CD1c-positive myeloid dendritic cell (primary cell): ENCODE results near the gene RYR2.
"Not testable (repeated sequence)": the region's sequence is repeated elsewhere in the genome, so short reads cannot be mapped to it uniquely, and the experiment has no call there.

Experiments
- DNase-seq: peaks from one replicate; pipeline ENCODE4 v3.0.0-alpha.2; 2016; ENCODE audit errors: extremely low spot score

Gene RYR2

DNA sequence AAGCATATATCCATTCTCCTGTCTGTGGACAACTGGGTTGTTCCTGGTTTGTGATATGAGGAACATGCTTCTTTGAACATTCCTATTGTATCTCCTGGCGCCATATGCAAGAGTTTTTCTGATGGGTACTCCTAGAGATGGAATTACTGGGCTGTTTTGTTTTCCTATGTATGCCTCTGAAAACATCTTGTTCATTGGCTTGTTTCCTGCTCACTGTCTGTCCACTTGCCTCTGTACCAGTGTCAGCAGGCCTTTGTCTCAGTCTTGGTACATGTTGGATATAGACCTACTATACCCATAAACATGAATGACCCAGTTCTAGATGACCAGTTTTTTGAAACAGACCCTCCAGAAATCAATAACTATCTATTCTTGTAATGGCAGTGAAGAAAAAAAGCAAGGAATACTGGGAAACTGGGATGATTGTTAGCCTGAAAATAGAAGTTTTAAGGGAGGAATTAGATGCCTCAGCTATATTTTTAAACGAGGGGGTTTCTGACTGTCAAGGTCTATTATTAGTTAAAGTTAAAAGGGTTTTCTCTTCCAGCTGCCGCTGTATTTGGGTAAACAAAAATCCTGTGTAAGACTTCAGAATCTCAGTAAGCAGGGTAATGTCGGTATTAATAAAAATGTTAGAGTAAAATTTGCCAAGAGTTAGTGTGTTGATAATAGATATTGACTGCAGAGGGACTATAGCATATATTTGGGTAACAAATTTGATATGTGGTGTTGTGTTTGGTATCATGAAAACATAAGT is 103.6 kb downstream of the RYR2 start:
- no peak for DNase-seq

DNA sequence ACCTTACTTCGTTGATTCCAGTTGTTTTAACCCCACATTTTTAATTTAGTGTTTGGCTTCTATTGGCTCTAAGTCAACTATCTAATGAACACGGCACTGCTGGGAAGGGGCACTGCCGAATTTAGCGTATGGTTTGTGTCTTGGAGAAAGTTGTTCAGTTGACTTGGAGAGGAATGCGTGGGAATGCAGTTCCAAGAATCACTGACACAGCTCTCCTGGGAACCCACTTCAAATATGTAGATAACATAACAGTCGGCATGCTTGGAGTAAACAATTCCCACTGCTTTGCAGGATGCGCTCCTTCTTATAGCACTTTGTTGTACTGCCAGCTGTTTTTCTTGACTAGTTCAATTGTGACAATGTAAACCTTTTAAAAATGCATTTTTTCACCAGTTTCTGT is 104.3 kb downstream of the RYR2 start:
- no peak for DNase-seq

DNA sequence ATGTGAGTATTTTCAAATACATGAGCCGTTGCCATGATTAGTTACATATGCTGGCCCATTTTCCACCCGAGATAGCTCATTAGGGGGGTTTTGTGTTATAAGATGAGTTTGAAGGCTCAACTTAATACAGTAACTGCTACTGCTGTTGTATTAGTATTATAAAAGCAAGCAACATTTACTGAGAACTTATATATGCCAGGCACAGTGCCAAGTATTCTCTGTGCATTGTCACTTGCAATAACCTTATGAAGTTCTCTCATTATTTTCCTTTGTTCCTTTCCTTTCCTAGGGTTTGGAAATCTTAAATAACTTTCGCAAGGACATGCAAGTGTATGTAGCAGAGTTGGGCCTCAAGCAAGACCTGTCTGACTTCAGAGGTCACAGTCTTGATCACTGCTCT is 107.9 kb downstream of the RYR2 start:
- no peak for DNase-seq

DNA sequence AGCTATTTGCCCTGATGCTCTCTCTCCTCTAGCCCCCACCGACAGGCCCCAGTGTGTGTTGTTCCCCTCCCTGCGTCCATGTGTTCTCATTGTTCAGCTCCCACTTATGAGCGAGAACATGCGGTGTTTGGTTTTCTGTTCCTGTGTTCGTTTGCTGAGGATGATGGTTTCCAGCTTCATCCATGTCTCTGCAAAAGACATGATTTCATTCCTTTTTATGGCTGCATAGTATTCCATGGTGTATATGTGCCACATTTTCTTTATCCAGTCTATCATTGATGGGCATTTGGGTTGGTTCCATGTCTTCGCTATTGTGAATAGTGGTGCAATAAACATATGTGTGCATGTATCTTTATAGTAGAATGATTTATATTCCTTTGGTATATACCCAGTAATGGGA is 110.0 kb downstream of the RYR2 start:
- not testable (repeated sequence) for DNase-seq

DNA sequence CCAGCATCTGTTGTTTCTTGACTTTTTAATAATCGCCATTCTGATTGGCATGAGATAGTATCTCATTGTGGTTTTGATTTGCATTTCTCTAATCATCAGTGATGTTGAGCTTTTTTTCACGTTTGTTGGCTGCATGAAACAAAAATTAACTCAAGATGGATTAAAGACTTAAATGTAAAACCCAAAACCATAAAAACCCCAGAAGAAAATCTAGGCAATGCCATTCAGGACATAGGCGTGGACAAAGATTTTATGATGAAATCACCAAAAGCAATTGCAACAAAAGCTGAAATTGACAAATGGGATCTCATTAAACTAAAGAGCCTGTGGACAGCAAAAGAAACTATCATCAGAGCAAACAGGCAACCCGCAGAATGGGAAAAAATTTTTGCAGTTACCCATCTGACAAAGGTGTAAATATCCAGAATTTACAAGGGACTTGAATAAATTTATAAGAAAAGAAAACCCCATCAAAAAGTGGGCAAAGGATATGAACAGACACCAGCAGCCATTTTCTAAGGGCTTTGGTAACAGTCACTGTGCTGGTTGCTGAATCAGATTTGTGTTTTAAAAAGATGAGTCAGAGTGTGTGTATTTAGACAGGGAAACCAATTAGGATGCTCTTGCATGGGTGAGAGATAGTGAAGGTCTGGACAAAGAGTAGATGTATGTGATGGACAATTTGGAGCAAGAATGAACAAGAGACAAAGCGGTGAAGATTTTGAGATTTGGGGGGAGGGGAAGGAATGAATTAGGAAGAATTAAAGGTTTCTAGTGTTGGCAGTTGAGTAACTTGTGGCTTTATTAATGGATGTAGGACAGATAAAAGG is 110.7 kb downstream of the RYR2 start:
- no peak for DNase-seq

DNA sequence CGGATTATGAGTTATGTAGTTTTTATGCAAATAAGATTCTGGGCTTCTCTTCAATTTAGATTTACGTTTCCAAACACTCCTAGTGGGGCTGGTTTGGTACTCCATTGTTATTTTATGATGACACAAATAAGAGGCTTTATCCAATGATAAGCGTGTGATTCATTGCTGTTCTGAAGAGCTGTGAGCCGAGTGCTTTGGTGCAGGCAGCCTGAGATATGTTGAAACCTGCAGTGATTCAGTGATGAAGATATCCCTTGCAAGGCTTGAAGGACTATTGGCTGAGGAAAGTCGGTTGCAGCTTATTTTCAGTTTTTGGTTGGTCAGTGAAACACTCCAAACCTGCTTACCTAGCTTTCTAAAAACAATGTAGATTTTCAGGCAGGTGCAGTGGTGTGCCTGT is 112.2 kb downstream of the RYR2 start:
- DNase-seq: no peak

DNA sequence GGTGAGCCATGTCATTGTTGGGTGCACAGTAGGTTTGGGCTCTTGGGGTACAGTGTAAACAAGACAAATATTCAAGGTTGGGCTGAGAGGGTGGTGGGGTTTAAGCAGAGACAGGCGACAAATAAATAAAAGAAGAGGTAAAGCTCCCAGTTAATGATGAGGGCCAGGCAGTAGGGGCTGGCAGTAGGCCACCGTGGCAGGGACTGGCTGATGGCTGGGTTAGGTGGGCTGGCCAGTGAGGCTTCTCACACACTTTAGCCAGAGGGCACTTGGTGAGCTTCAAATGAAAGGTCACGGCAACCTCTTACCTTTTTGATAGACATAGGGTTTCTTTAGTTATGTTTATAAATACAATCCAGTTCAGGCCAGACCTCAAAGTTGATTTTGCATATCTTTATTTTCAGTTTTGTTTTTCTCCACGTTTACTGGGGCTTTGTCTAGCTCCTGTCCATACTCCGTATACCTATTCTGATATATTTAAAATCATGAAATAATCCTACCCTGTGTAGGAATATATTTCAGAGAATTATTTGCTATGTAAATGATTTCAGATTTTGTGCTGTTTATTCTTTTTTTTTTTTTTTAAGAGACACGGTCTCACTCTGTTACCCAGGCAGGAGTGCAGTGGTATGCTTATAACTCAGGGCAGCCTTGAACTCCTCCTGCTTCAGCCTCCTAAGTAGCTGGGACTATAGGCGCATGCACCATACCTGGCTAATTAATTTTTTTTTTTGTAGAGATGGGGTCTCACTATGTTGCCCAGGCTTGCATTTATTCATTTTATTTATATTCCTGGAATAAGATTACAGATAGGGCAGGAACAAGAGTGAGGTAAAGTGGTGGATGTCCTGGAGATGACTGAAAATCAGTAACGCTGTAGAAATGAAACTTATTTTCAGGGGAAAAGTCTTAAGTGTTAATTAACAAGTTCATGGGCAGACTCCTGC is 122.7 kb downstream of the RYR2 start:
- DNase-seq: no peak

DNA sequence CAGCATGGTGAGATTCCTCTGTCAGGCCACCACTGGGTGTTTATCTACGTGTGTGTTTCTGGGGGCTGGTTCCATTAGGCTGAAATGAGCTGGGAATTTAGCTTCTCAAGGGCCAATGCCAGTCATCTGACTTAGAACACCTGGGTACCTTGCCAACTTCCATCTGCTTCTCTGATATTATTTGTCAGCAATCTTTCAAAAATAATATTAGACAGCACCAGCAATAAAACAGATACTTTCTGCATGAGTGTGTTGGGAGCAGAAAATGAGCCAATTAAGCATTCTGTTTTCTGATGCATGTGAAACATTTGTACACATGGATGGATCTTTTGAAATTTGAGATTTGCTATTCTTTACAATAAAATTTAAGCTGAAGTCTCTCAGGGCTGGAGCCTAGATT is 124.1 kb downstream of the RYR2 start:
- DNase-seq: no peak

DNA sequence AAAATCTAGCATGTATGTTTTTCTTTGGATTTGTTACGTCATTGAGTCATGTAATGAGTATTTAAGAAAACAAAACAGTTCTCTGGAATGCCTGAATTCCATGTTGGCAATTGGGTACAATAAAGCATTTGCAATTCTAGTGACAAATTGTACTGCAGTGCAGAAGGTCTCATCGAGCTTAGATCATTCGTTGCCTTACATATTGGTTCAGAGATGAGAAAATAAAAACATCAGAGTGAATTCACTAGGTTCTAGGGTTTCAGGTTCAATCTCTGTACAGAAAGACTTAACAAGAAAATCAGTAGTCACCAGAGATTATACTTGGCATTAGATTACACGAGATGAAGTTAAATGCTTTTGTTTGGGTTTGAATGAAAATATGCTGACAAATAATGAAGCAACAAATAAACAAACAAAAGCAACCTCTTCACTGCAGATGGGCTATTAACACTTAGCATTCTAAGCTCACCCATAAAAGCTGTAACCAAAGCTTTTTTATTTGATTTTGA is 124.7 kb downstream of the RYR2 start:
- DNase-seq: no peak

DNA sequence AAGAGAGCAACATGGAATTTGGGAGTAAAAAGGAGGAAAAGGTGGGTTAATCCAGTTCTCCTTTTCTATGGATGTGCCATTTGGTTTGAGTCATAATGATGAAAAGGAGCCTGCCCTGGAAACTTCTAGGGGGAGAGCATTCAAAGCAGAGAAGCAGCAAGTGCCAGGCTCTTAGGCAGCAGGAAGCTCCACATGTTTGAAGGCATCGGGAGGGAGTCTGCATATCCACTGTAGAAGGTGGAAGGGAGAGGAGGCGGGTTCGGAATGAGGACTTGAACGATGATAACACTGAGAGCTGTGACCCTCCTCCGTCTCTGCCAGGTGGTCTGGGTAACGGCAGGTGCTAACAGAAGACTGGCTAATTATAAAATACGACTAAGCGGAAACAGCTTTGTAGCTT is 128.2 kb downstream of the RYR2 start:
- no peak for DNase-seq

DNA sequence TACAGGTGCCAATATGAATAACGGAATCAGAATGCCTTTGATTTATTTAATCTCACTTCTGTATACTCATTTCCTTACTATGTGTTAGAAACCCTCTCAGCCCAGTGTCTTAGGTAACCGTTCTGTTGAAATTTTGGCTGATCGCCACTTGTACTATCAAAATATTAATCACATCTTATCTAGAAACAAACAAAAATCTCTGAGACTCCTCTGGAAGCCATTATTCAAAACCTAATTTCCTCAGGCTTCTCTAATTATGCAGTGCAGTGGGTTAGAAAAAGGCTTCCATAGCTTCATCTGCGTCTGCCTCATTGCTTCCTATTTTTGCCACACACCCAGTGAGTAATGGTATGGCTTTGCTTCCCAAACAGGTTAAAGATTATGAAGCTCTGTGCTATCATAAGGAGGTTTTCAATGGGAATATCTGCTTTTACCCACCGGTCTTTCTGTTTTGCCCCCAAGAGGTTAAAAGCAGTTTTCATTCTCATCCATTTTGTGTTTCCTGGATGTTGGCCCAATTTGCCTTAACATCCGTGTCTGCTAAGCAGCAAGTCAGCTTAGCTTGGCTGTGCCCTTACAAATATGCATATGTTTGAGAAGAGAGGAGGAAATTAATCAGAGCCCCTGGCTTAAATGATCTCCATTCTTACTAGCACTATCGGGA is 129.6 kb downstream of the RYR2 start:
- no peak for DNase-seq

DNA sequence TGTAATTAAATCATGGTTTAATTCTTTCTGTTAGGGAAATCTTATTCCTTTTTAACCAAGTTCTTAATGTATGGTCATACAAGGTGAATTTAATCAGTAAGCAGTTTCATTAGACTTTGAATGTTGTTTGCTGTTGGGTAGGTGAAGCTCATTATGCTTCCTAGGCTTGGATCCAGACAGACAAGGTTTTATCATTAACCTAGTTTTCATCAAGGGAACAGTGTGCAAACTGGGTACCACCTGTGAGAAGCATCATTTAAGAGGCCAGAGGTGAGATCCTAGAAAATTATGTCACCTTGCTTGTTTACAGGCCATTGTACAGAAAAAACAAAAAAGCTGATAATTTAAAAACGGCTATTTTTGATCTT is 130.1 kb downstream of the RYR2 start:
- DNase-seq: no peak

DNA sequence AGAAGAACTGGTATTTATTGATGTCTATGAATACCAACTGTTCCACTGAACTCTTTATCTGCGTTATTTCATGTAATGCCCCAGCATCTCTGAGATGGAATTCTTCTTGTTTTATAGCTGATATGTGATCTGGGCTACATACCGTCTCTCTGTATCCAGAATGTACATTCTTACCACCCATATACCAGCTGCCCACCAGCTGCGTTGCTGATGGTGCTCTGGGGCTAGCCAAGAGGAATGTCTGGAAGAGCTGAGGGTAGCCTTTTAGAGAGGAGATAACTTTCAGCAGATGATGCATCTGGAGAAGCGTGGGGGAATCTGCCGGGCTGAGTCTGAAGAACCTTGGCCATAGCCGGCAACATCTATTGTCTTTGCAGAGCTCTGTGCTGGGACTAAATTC is 137.5 kb downstream of the RYR2 start:
- no peak for DNase-seq

DNA sequence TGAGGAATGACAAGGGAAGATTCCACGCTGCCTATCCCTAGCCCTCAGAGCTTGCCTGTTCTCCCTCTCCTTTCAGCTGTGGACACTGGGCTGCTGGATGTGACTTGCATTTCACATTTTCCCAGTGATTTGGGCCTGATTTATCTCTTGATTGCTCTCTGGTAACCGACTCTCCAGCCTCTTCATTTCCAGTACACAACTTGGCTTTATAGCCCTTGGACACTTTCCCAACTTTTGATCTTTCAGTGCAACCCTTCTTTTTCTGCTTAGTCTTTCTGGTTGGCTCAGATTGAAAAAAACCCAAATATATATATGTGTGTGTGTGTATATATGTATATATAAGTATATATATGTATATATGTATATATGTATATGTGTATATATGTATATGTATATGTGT is 138.3 kb downstream of the RYR2 start:
- no peak for DNase-seq

DNA sequence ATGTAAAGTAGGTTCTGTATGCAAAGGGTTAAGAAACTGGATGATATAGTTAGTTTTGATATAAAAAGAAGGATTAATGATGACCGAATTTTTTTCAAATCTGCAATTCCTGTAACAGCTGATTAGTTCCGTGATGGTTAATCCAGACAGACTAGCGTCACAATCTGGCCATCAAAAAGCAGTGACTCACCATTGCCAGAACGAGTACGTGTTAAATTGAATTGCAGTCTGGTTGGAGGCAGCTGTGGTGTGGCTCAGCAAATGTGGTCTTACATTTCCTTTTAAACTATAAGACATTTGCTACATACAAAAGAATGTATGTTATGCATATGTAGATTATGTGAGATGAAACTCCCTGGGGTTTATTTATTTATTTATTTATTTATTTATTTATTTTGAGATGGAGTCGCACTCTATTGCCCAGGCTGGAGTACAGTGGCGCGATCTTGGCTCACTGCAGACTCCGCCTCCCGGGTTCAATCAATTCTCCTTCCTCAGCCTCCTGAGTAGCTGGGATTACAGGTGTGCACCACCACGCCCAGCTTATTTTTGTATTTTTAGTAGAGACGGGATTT is 139.8 kb downstream of the RYR2 start:
- DNase-seq: no peak

DNA sequence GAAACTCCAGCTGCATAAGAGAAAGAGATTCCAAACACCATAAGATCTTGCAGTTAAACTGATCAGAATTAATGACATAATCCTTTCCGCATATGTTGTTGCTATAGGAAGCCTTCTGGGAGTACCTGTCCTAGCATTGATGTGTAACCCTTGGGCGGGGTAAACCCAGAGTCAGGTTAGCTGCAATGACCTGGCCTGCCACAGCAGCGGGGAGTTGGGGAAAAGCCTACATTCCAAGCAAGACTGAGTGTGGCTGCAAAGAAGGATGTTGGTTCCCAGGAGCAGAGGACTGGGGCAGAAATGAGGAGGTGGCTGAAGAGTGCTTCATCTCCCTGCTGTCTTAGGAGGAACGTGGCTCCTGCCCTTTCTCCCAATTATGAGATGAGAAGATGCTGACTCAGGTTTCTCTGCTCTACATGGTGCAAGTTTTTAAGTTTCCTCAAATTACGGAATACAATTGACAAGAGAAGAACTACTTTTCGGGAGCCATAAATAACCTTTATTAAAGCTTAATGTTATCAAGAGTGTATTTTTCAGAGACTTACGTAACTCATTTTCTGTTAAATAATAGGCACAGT is 142.1 kb downstream of the RYR2 start:
- no peak for DNase-seq

DNA sequence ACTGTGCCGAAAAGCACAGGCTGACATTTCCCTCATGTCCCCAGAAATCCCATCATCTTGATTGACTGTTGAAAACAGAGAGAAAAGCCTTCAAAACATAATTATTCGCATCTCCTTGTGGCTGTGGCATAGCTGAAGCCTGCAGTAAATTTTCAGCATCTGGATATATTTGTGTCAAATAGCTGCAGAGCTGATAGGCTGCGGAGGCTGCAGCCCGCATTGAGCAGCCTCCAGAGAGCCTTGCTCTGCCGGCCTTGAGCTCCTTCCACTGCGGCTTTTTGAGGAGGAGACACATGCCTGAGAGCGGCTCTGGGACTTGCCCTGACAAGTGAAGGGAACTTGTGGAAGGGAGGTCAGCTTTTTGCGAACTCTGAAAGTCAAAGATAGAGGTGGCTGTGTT is 144.7 kb downstream of the RYR2 start:
- DNase-seq: no peak

DNA sequence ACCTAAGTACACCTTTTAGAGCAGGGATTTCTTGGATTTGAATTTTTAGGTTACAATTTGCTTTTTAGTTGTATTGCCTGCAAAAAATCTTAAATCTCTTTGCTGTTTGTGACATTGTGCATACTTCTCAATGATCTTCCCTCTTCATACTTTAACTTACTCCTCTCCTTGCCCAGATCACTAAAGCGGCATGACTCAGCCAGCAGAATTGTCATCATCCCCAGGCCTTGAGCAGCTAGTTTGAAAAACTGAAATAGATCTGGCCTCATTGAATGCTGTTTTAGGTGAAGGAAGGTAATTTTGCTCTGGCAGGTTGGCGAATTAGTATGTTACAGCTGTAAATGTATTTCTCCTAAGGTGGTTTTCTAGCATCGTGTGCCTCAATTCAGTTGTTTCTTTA is 145.9 kb downstream of the RYR2 start:
- no peak for DNase-seq

DNA sequence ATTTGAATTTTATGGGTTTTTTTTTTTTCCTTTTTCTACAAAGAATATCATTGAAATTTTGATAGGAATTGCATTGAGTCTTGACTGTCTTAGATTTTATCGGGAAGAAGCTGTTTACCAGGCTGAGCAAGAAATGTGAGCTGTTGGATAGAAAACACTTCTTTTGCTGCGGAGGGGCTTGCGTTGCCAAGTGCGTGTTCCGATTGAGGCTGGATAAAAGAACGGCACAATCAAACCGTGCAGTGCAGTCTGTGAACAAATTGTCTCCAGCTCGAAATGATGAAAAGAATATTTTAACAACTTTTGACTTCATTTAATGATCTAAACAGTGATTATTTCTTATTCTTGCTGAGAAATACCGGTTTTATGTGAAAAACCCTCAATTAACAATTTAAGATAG is 149.4 kb downstream of the RYR2 start:
- DNase-seq: no peak

DNA sequence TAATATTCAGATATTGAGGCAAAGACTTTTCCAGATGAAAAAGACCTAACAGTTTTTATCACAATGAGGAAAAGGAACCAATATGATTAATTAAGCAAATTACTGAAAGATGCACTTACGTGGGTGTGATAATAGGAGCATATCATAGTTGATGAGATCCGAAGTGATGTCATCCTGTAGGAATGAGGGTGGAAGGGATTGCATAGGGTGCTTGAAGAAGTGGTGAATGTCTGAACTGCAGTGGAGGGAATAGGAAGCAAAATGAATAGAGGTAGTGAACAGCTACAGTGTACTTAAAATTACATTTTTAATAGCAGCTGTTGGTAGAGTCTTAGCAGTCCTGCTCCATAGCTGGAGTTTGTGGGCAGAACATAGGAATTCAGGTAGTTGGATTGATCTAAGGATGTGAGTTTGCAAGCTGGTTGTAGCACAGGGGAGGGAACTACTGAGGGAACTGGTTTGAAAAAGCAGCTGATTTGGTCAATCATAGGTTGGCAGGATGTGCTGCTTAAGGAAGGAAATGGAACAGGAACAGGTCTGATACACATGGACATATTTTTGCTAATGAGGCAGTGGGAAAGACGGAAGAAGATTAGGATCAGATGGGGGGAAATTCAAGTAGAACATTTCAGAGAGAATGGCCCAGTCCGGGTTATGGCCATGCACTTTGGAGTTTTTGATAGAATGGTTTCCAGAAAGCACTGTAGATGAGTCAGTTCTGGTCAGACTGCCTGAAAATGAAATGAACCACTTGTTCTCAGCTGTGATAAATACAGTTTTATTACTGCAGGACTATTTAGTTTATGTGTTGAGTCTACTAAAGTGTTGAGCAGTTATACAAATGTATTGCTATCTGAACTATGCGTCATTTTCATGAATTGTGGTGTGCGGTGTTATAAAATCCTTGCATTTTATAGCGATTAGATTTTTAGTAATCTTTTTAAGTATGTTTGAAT is 155.8 kb downstream of the RYR2 start:
- no peak for DNase-seq
